GM12878 (cell line): Measurements from ENCODE around the gene PPP2R5B. TPM values are rescaled to one million over a fixed set of nuclear protein-coding genes. Genes with fewer than 3 reads are reported as not detected.

Source experiments
- ATAC-seq: fragments of 200-7000 bp; cut with Tn5 transposase; 3 replicates; pipeline ENCODE4 v1.9.1; 2020; ENCODE audit warnings: mild to moderate bottlenecking, moderate library complexity
- BruUV-seq: library from RNA; stranded (reverse); fragments of 400-500 nt; replicated peaks from 2 replicates; lab custom pipeline; 2021; lab: Mats Ljungman, UMichigan
- CTCF ChIA-PET: fragments of 300-600 bp; sonication (Branson Sonifier 250); formaldehyde crosslinking; extraction: SDS; loops from one replicate; lab custom pipeline; 2021; ENCODE audit warnings: inconsistent platforms; lab: Yijun Ruan, JAX
- POLR2A ChIA-PET: fragments of 350-600 bp; formaldehyde crosslinking; extraction: SDS; loops from one replicate; lab custom pipeline; 2021; ENCODE audit warnings: inconsistent platforms; lab: Charles Lee
- RAD21 ChIA-PET: fragments of 300-600 bp; sonication (Branson Sonifier 250); formaldehyde crosslinking; loops from one replicate; lab custom pipeline; 2023; ENCODE audit warnings: antibody characterized with exemption; ENCODE audit not compliant: unreplicated experiment; lab: Charles Lee
- SMC1A ChIA-PET: fragments of 300-600 bp; sonication (Branson Sonifier 250); formaldehyde crosslinking; loops from one replicate; lab custom pipeline; 2023; ENCODE audit not compliant: unreplicated experiment, uncharacterized antibody; lab: Charles Lee
- DNase-seq: peaks from one replicate; pipeline ENCODE4 v3.0.0-alpha.2; 2011; ENCODE audit warnings: low read depth, low spot score
- FAIRE-seq: peaks from 3 replicates; lab custom pipeline; 2011; peaks lifted over from hg19 to GRCh38; lab: Jason Lieb, UNC
- H2AFZ ChIP-seq: 2 replicates; pipeline ENCODE4 v1.6.0; 2011; ENCODE audit warnings: low read depth, low read length, control low read depth; ENCODE audit not compliant: control insufficient read depth
- H3K27ac ChIP-seq: 2 replicates; pipeline ENCODE4 v1.5.1; 2011; ENCODE audit warnings: control low read depth; ENCODE audit not compliant: control insufficient read depth, insufficient read depth
- H3K27me3 ChIP-seq, 2 experiments: replicated peaks in 1 of 2; 2 replicates each; pipeline versions ENCODE4 v1.6.0 to v1.6.1; 2011; ENCODE audit warnings: low read length in 1 of 2; ENCODE audit not compliant: control insufficient read depth in 2 of 2, insufficient read depth in 2 of 2
- H3K36me3 ChIP-seq, 2 experiments: 2 replicates each; pipeline ENCODE4 v1.5.1; 2011; ENCODE audit warnings: low read length in 1 of 2; ENCODE audit not compliant: control insufficient read depth in 2 of 2, insufficient read depth in 2 of 2
- H3K4me1 ChIP-seq: 2 replicates; pipeline ENCODE4 v1.6.1; 2011; ENCODE audit warnings: mild to moderate bottlenecking, low read length, moderate library complexity, mixed read lengths; ENCODE audit not compliant: control insufficient read depth, insufficient read depth
- H3K4me2 ChIP-seq: 2 replicates; pipeline ENCODE4 v1.6.0; 2011; ENCODE audit warnings: control low read depth; ENCODE audit not compliant: control insufficient read depth, insufficient read depth
- H3K4me3 ChIP-seq: fragments of 200-600 bp; sonication (generic); 2 replicates; pipeline ENCODE4 v1.5.1; 2016
- H3K79me2 ChIP-seq: 2 replicates; pipeline ENCODE4 v1.6.0; 2011; ENCODE audit warnings: low read length; ENCODE audit not compliant: control insufficient read depth, insufficient read depth
- H3K9ac ChIP-seq: 2 replicates; pipeline ENCODE4 v1.8.0; 2011; ENCODE audit warnings: low read length, control low read depth, mixed read lengths; ENCODE audit not compliant: control insufficient read depth, insufficient read depth
- H3K9me3 ChIP-seq: replicated peaks from 3 replicates; pipeline ENCODE4 v1.5.1; 2011; ENCODE audit warnings: mild to moderate bottlenecking, low read length; ENCODE audit not compliant: control insufficient read depth, insufficient read depth
- H4K20me1 ChIP-seq: 2 replicates; pipeline ENCODE4 v1.6.0; 2011; ENCODE audit not compliant: control insufficient read depth, insufficient read depth
- EZH2 ChIP-seq: IDR thresholded peaks from 2 replicates; pipeline ENCODE4 v1.6.1; 2012; ENCODE audit warnings: low read depth, mild to moderate bottlenecking, control low read depth, inconsistent platforms, low read length, borderline replicate concordance; ENCODE audit not compliant: control insufficient read depth
- GATAD2B ChIP-seq: fragments of 450-650 bp; conservative IDR thresholded peaks from 2 replicates; pipeline ENCODE4 v1.6.1; 2017; ENCODE audit warnings: low read depth, mild to moderate bottlenecking, moderate library complexity
- IKZF1 ChIP-seq: fragments of 450-650 bp; conservative IDR thresholded peaks from 2 replicates; pipeline ENCODE4 v1.6.1; 2017; ENCODE audit warnings: antibody characterized with exemption, mild to moderate bottlenecking
- MLLT1 ChIP-seq: fragments of 450-650 bp; IDR thresholded peaks from 2 replicates; pipeline ENCODE4 v1.6.1; 2016; ENCODE audit warnings: mild to moderate bottlenecking
- MTA2 ChIP-seq: fragments of 450-650 bp; IDR thresholded peaks from 2 replicates; pipeline ENCODE4 v1.6.1; 2016; ENCODE audit warnings: low read depth, mild to moderate bottlenecking, moderate library complexity
- NFXL1 ChIP-seq: fragments of 450-650 bp; IDR thresholded peaks from 2 replicates; pipeline ENCODE4 v1.6.1; 2017; ENCODE audit warnings: antibody characterized with exemption, mild to moderate bottlenecking, borderline replicate concordance
- NR2F1 ChIP-seq: fragments of 450-650 bp; conservative IDR thresholded peaks from 2 replicates; pipeline ENCODE4 v1.6.1; 2017; ENCODE audit warnings: mild to moderate bottlenecking
- RBBP5 ChIP-seq: fragments of 200-600 bp; sonication (generic); conservative IDR thresholded peaks from 2 replicates; pipeline ENCODE4 v1.6.1; 2016
- SIN3A ChIP-seq: IDR thresholded peaks from 2 replicates; pipeline ENCODE4 v1.6.1; 2012; ENCODE audit warnings: low read depth, low read length, improper control_type of control experiment
- SMAD1 ChIP-seq: fragments of 450-650 bp; IDR thresholded peaks from 2 replicates; pipeline ENCODE4 v1.6.1; 2018; ENCODE audit warnings: mild to moderate bottlenecking, low read depth; ENCODE audit not compliant: partially characterized antibody
- SMARCA5 ChIP-seq: fragments of 450-650 bp; IDR thresholded peaks from 2 replicates; pipeline ENCODE4 v1.6.1; 2017; ENCODE audit warnings: mild to moderate bottlenecking
- ZNF24 ChIP-seq: fragments of 450-650 bp; IDR thresholded peaks from 2 replicates; pipeline ENCODE4 v1.6.1; 2017; ENCODE audit warnings: antibody characterized with exemption, mild to moderate bottlenecking
- ZNF274 ChIP-seq: IDR thresholded peaks from one replicate; pipeline ENCODE4 v1.8.0; 2011; ENCODE audit not compliant: insufficient read length, insufficient read depth
- WGBS: methylation state at CpG from one replicate; pipeline ENCODE4 v1.1.6; 2016; ENCODE audit warnings: low lambda C conversion rate; ENCODE audit not compliant: insufficient replicate concordance, insufficient coverage; ENCODE audit errors: missing lambda C conversion rate; 5-methylcytosine and 5-hydroxymethylcytosine counted together
- in situ Hi-C: fragments of 300-500 bp; cut with MboI; formaldehyde crosslinking; loops from 9 replicates; pipeline ENCODE4 v1.14.3; 2018; ENCODE audit warnings: mixed read lengths
- intact Hi-C: fragments of 100-400 bp; cut with micrococcal nuclease; formaldehyde crosslinking; loops from one replicate; pipeline ENCODE4 v1.14.2; 2022; ENCODE audit not compliant: unreplicated experiment
- polyA plus RNA-seq, 11 experiments: library from polyadenylated mRNA; depleted of rRNA in 4 of 11; unstranded in 6 of 11; stranded (reverse) in 5 of 11; fragments of >200 nt; fragmentation: Nextera tagmentation in 4 of 11; fragmentation: Illumina TruSeq in 1 of 11; extraction: Ambion mirVana in 4 of 11; extraction: Trizol in 1 of 11; gene quantifications; 1 replicate in 1 of 11; 2 replicates in 10 of 11; pipeline versions ENCODE4 v1.2.1 to v1.2.3, GENCODE V29; 2011 to 2016; ENCODE audit warnings: inconsistent platforms in 2 of 11, missing spikeins in 2 of 11, low read depth in 1 of 11
- total RNA-seq, 4 experiments: library from RNA; depleted of rRNA in 3 of 4; stranded (reverse); fragments of >200 nt in 3 of 4; fragmentation: Illumina TruSeq in 1 of 4; extraction: Trizol in 1 of 4; gene quantifications; 2 replicates each; pipeline versions ENCODE4 v1.2.1 to v1.2.3, GENCODE V29; 2013 to 2021
- TF ChIP-seq, protein P1 (sequence below): fragments of 450-650 bp; IDR thresholded peaks from 2 replicates; pipeline ENCODE4 v1.6.1; 2017; ENCODE audit warnings: mild to moderate bottlenecking
- TF ChIP-seq, protein P2 (sequence below): fragments of 450-650 bp; IDR thresholded peaks from 2 replicates; pipeline ENCODE4 v1.6.1; 2016; ENCODE audit warnings: mild to moderate bottlenecking, moderate library complexity, borderline replicate concordance
- TF ChIP-seq, protein P3 (sequence below): IDR thresholded peaks from 2 replicates; pipeline ENCODE4 v1.6.1; 2012; ENCODE audit warnings: low read length, inconsistent platforms

The PPP2R5B gene
- total and polyA plus RNA-seq, 10 of the 15 experiments (the other 5 are each of a cell fraction or from before 2014, with no cell fraction given): 0.08 to 6.7 (median 2.0) TPM

GRCh38 chr11:64924910-64925284, 408 bp downstream of the PPP2R5B start:
- ChIA-PET POLR2A (interaction anchor here (0.6 to 1.5 kb wide), 5 partner anchors 13 to 187 kb away, joined by 3 to 4 read pairs (median 3); partner anchors contain the start of genes SF1 and TM7SF2), RAD21 (interaction anchor here (0.5 to 2.0 kb wide), 4 partner anchors 9 to 338 kb away, joined by 3 to 8 read pairs (median 3); partner anchors contain the start of gene ARL2), CTCF (interaction anchor here (0.8 to 1.3 kb wide), 5 partner anchors 24 to 191 kb away, joined by 3 to 4 read pairs (median 3); partner anchors contain the start of gene TM7SF2), SMC1A (interaction anchor here (0.9 to 1.4 kb wide), 3 partner anchors 24 to 77 kb away, joined by 3 to 6 read pairs (median 4); no protein-coding TSS in a partner anchor)
- no peak for DNase-seq
- peak overlapping the region; percentile 83 for H3K9ac ChIP-seq
- in situ Hi-C loops: no loop called here
- no peaks in the 10 kb centered on the region for H4K20me1 ChIP-seq
- H3K4me3 ChIP-seq: peak overlapping the region; percentile 66
- H3K27ac ChIP-seq: no peak overlapping the region
- no peaks in the 10 kb centered on the region for H3K79me2 ChIP-seq
- no peak for FAIRE-seq
- H3K27me3 ChIP-seq: no peaks in the 10 kb centered on the region
- 4% methylated on average over 24 of the region's 24 CpGs for WGBS
- no peaks in the 10 kb centered on the region; a peak in 1 of 4 replicates for H3K36me3 ChIP-seq
- intact Hi-C loops: no loop called here
- ATAC-seq: peak; percentile 4; the same call in 1 of the 3 replicates
- peaks cover 5% of the 10 kb centered on the region for H3K4me1 ChIP-seq
- H2AFZ ChIP-seq: peak overlapping the region; percentile 100
- H3K9me3 ChIP-seq: no peaks in the 10 kb centered on the region
- no TSS peak for BruUV-seq
- peak overlapping the region; percentile 100 for H3K4me2 ChIP-seq
- TF ChIP-seq, protein P1, sequence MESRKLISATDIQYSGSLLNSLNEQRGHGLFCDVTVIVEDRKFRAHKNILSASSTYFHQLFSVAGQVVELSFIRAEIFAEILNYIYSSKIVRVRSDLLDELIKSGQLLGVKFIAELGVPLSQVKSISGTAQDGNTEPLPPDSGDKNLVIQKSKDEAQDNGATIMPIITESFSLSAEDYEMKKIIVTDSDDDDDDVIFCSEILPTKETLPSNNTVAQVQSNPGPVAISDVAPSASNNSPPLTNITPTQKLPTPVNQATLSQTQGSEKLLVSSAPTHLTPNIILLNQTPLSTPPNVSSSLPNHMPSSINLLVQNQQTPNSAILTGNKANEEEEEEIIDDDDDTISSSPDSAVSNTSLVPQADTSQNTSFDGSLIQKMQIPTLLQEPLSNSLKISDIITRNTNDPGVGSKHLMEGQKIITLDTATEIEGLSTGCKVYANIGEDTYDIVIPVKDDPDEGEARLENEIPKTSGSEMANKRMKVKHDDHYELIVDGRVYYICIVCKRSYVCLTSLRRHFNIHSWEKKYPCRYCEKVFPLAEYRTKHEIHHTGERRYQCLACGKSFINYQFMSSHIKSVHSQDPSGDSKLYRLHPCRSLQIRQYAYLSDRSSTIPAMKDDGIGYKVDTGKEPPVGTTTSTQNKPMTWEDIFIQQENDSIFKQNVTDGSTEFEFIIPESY: no peak
- TF ChIP-seq, protein P2, sequence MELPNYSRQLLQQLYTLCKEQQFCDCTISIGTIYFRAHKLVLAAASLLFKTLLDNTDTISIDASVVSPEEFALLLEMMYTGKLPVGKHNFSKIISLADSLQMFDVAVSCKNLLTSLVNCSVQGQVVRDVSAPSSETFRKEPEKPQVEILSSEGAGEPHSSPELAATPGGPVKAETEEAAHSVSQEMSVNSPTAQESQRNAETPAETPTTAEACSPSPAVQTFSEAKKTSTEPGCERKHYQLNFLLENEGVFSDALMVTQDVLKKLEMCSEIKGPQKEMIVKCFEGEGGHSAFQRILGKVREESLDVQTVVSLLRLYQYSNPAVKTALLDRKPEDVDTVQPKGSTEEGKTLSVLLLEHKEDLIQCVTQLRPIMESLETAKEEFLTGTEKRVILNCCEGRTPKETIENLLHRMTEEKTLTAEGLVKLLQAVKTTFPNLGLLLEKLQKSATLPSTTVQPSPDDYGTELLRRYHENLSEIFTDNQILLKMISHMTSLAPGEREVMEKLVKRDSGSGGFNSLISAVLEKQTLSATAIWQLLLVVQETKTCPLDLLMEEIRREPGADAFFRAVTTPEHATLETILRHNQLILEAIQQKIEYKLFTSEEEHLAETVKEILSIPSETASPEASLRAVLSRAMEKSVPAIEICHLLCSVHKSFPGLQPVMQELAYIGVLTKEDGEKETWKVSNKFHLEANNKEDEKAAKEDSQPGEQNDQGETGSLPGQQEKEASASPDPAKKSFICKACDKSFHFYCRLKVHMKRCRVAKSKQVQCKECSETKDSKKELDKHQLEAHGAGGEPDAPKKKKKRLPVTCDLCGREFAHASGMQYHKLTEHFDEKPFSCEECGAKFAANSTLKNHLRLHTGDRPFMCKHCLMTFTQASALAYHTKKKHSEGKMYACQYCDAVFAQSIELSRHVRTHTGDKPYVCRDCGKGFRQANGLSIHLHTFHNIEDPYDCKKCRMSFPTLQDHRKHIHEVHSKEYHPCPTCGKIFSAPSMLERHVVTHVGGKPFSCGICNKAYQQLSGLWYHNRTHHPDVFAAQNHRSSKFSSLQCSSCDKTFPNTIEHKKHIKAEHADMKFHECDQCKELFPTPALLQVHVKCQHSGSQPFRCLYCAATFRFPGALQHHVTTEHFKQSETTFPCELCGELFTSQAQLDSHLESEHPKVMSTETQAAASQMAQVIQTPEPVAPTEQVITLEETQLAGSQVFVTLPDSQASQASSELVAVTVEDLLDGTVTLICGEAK: no peak
- TF ChIP-seq ZNF24 (no peak), SMARCA5 (0 out of 2 replicates have a peak, but pooled peaks have one; percentile 1), ZNF274 (no peak), NR2F1 (no peak), GATAD2B (0 out of 2 replicates have a peak, but pooled peaks have one; percentile 15), MTA2 (no peak), NFXL1 (no peak), MLLT1 (no peak), IKZF1 (no peak), RBBP5 (no peak), SIN3A (no peak), SMAD1 (no peak), EZH2 (no peak)
- TF ChIP-seq, protein P3, sequence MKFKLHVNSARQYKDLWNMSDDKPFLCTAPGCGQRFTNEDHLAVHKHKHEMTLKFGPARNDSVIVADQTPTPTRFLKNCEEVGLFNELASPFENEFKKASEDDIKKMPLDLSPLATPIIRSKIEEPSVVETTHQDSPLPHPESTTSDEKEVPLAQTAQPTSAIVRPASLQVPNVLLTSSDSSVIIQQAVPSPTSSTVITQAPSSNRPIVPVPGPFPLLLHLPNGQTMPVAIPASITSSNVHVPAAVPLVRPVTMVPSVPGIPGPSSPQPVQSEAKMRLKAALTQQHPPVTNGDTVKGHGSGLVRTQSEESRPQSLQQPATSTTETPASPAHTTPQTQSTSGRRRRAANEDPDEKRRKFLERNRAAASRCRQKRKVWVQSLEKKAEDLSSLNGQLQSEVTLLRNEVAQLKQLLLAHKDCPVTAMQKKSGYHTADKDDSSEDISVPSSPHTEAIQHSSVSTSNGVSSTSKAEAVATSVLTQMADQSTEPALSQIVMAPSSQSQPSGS: no peak
